ENCODE measurements around the gene C1orf226. TPM values are rescaled to one million over a fixed set of nuclear protein-coding genes. Genes with fewer than 3 reads are reported as not detected.

Gene C1orf226
- polyA plus RNA-seq, 2 of the 4 experiments (the other 2 are of a cell fraction), result 0.32 to 0.37 TPM

GRCh38 chr1:162353078-162353477 is 28.4 kb upstream of the C1orf226 start (continued):
- no peak for TF ChIP-seq REST (IDR thresholded peaks at IDR 0.05)

GRCh38 chr1:162353702-162354101 is 27.8 kb upstream of the C1orf226 start:
- Histone ChIP-seq H3K4me1 (peaks cover 12% of the 10 kb centered on the region), H3K4me3 (no peak overlapping the region), H3K4me2 (no peak overlapping the region), H3K9me3 (no peaks in the 10 kb centered on the region), H3K27ac (no peak overlapping the region)
- ChIA-PET POLR2A (no interaction called here), CTCF (interaction anchor here (0.6 to 1.0 kb wide), 2 partner anchors 11 to 63 kb away, joined by 3 read pairs; no protein-coding TSS in a partner anchor)
- DNase-seq (ENCODE audit: low read depth in 1 of 2, low spot score in 1 of 2) (no peak), FAIRE-seq (no peak), ATAC-seq (no peak)
- 68% methylated on average over 5 of the region's 5 CpGs for WGBS (ENCODE audit: missing lambda C conversion rate)
- TF ChIP-seq ATOH8 (CRISPR knock-in tag; IDR thresholded peaks at IDR 0.05; ENCODE audit: low read depth) (no peak), CHD2 (IDR thresholded peaks at IDR 0.05; ENCODE audit: low read length, partially characterized antibody) (no peak)

- 18% methylated on average over 5 of the region's 5 CpGs for WGBS (ENCODE audit: missing lambda C conversion rate)
- TF ChIP-seq RAD21 (conservative IDR thresholded peaks at IDR 0.05 in 1 of 2, IDR thresholded peaks at IDR 0.05 in 1 of 2) (peak; percentile 35 to 62), PBX3 (IDR thresholded peaks at IDR 0.05) (no peak), CTCF (IDR thresholded peaks at IDR 0.05) (peak; percentile 36; the same call in 2 of the 3 replicates)
- H3K4me1 ChIP-seq, result no peaks in the 10 kb centered on the region
- ATAC-seq (peak in 1 of 2 experiments; percentile 81; a peak in 3 of 6 replicates), DNase-seq (ENCODE audit: low read depth in 1 of 2, low spot score in 1 of 2) (peak; percentile 18 to 55), FAIRE-seq (no peak)
- no peak overlapping the region for H3K27ac ChIP-seq
- H3K4me2 ChIP-seq, result no peak overlapping the region
- no peak overlapping the region for H3K4me3 ChIP-seq
- ChIA-PET POLR2A (no interaction called here), CTCF (interaction anchor here (0.7 to 1.6 kb wide), 4 partner anchors 8 to 442 kb away, joined by 3 to 5 read pairs (median 4); no protein-coding TSS in a partner anchor)
- H3K9me3 ChIP-seq, result no peaks in the 10 kb centered on the region
These were observed 23.8 kb upstream of the C1orf226 start for GRCh38 chr1:162357681-162358266.

- CTCF ChIA-PET, result interaction anchor here (0.6 kb wide), 1 partner anchor 255 kb away, joined by 3 read pairs; no protein-coding TSS in a partner anchor
- Histone ChIP-seq H3K9me3 (no peaks in the 10 kb centered on the region), H3K4me2 (no peak overlapping the region), H3K4me3 (no peak overlapping the region), H3K27ac (no peak overlapping the region), H3K4me1 (no peaks in the 10 kb centered on the region)
- DNase-seq (ENCODE audit: low read depth in 1 of 2, low spot score in 1 of 2) (no peak), ATAC-seq (no peak), FAIRE-seq (no peak)
- 21% methylated on average over 1 of the region's 1 CpG for WGBS (ENCODE audit: missing lambda C conversion rate)
- POLR2A ChIA-PET, result no interaction called here
- TF ChIP-seq MAX (IDR thresholded peaks at IDR 0.05) (no peak), KDM1A (IDR thresholded peaks at IDR 0.05; ENCODE audit: low read depth) (no peak), ZNF302 (CRISPR knock-in tag; IDR thresholded peaks at IDR 0.05) (no peak), RNF2 (IDR thresholded peaks at IDR 0.05; ENCODE audit: borderline replicate concordance, low read depth) (no peak), USF2 (IDR thresholded peaks at IDR 0.05) (no peak), PBX3 (IDR thresholded peaks at IDR 0.05) (no peak), CHD2 (IDR thresholded peaks at IDR 0.05; ENCODE audit: low read length, partially characterized antibody) (no peak), JUNB (IDR thresholded peaks at IDR 0.05) (no peak), SMC3 (IDR thresholded peaks at IDR 0.05) (no peak), CBX2 (IDR thresholded peaks at IDR 0.05; ENCODE audit: borderline replicate concordance, low read depth) (no peak), HMGXB4 (CRISPR knock-in tag; IDR thresholded peaks at IDR 0.05; ENCODE audit: borderline replicate concordance) (no peak), ZC3H11A (IDR thresholded peaks at IDR 0.05) (no peak)
These were observed 22.6 kb upstream of the C1orf226 start for GRCh38 chr1:162358928-162359327.
